ENCODE results near the gene COX6A1. TPM values are rescaled to one million over a fixed set of nuclear protein-coding genes. Genes with fewer than 3 reads are reported as not detected.
A peak's percentile ranks its signal among the peaks of the same experiment; 100 is the strongest.

The COX6A1 gene
- total RNA-seq, 1 donor = 366 TPM

DNA sequence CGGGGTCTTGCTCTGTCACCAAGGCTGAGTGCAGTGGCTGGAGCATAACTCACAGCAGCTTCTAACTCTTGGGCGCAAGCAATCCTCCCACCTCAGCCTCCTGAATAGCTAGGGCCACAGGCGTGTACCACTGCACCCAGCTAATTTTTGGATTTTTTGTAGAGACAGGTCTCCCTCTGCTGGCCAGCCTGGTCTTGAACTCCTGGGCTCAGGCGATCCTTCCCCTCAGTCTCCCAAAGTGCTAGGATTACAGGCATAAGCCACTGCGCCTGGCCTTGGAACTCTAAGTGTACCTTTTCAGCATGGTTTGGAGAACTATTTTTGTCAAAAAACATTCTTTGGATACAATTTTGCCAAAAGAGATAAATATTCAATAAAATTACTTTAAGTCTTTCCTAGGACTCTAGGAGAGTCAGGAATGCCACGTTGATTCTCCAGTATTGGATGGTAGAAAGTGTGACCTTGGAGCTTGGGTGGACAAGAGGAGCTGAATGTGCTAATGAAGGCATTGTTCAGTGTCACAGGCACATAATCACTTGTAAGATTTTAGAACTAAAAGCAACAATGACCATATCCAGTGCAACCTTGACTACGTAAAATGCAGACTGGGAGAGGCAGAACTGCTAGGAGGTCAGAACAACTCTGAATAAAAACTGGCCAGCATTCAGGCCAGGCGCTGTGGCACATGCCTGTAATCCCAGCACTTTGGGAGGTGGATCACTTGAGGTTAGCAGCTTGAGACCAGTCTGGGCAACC is 28.8 kb downstream of the COX6A1 start:
- TF ChIP-seq, protein P1, sequence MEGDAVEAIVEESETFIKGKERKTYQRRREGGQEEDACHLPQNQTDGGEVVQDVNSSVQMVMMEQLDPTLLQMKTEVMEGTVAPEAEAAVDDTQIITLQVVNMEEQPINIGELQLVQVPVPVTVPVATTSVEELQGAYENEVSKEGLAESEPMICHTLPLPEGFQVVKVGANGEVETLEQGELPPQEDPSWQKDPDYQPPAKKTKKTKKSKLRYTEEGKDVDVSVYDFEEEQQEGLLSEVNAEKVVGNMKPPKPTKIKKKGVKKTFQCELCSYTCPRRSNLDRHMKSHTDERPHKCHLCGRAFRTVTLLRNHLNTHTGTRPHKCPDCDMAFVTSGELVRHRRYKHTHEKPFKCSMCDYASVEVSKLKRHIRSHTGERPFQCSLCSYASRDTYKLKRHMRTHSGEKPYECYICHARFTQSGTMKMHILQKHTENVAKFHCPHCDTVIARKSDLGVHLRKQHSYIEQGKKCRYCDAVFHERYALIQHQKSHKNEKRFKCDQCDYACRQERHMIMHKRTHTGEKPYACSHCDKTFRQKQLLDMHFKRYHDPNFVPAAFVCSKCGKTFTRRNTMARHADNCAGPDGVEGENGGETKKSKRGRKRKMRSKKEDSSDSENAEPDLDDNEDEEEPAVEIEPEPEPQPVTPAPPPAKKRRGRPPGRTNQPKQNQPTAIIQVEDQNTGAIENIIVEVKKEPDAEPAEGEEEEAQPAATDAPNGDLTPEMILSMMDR (IDR thresholded peaks at IDR 0.05; ENCODE audit: insufficient read depth, low read length) = peak; percentile 70
- peak; percentile 58 for DNase-seq (ENCODE audit: low read depth)
- H3K4me3 ChIP-seq (ENCODE audit: low read depth, low read length) = no peak overlapping the region

DNA sequence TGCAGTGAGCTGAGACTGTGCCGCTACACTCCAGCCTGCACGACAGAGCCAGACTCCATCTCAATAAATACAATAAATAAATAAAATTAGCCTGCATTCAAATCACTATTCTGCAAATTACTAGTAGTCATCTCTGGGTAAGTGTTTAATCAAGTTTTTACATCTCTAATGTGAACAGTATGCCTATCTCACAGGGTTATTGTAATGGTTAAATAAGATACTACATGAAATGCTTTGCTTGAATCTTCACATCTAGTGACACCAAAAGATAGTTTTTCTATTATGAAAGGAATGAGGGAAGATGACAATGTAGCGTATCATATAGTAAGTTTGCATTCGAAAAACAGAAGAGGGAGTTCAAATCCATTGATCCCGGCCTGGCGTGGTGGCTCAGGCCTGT is 29.5 kb downstream of the COX6A1 start:
- TF ChIP-seq, protein P1 (IDR thresholded peaks at IDR 0.05; ENCODE audit: insufficient read depth, low read length) = no peak
- H3K4me3 ChIP-seq (ENCODE audit: low read depth, low read length) = no peak overlapping the region
- DNase-seq (ENCODE audit: low read depth) = no peak

DNA sequence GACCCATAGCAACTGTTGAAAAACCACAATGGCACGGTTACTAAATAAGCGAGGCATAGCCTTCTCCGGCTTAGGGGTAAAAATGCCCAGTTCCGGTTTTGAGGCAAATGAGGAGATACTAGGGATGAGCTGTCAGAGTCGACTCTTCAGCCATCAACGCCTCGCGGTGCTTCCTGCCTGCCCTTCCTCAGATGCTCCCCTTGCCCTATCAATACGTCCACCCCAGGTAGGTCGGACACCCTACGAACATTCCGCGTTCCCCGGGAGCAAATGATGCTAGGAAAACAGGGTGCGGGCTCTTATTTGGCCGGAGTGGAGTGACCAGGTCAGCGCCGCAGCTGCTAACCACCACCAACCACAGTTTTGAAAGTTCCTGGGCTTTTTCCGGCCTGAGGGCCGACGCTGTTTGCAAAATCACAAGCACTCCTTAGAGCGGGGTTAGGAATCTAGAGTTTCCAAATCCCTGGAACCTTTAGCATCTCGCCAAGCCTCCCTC is 30.5 kb downstream of the COX6A1 start:
- H3K4me3 ChIP-seq (ENCODE audit: low read depth, low read length) = peak overlapping the region; percentile 93
- TF ChIP-seq, protein P1 (IDR thresholded peaks at IDR 0.05; ENCODE audit: insufficient read depth, low read length) = no peak
- DNase-seq (ENCODE audit: low read depth) = peak; percentile 69

DNA sequence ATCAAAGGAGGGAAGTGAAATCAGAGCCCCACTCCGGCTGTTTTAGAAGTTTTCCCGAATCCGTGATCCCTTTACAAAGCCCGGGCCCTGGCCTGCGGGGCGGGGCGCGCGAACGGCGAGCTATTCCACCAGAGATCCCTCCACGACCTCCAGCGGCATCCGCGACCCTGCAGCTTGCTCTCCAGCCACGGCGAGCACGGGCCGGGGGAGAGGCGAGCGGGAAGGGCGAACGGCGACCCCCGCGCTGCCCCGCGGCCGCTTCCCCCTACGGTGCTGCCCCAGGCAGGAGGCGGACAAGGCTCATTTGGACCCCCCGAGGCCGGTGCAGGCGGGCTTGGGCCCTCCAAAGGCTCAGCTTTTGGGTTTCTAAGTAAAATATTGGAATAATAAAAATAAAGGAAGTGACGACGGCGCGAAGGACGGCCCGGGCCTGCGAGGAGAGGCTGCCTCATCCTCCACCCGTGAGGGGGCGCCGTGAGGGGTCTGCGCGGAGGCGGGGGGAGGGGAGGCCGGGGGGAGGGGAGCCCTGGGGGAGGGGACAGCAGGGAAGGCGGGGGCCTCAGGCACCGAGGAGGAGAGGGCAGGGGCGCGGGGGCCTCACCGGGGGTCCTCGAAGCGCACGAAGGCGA is 31.0 kb downstream of the COX6A1 start:
- peak overlapping the region; percentile 93 for H3K4me3 ChIP-seq (ENCODE audit: low read depth, low read length)
- no peak for DNase-seq (ENCODE audit: low read depth)
- TF ChIP-seq, protein P1 (IDR thresholded peaks at IDR 0.05; ENCODE audit: insufficient read depth, low read length) = no peak

DNA sequence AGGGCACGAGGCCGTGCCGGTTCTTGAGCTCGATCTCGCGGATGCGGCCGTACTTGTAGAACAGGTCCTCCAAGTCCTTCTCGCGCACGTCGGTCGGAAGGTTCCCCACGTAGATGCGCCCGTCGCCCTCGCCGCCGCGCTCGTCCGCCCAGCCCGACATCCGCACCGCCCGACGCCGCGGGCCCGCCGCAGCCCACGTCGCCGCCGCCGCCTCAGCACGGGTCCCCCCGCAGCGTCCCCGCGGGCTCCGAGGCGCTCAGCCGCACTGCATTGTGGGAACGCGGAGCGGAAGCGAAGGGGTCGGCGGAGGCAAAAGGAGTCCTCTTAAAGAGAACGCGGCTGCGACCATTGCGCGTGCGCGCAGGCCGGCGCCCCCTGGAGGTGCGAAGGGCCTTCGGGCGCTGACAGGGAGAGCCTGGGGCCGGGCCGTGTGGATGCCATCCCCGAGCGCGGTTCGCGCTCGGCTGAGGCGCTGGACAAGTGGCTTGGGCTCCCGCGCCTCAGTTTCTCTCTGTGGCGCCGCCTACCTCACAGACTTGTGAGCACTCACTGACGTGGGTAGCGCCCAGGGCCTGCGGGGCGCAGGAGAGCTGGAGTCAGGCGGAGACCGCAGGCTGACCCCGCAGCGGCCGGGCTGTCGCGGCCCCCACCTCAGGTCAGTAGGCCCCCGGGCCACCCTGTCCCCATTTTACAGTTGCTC is 31.7 kb downstream of the COX6A1 start, which contains the start of gene SRSF9:
TSS of gene SRSF9 (minus strand) at position 299 of the 700 bp plus-strand sequence. CDS start at position 160, 139 bp downstream.
- TF ChIP-seq, protein P1 (IDR thresholded peaks at IDR 0.05; ENCODE audit: insufficient read depth, low read length) = peak; percentile 89
- H3K4me3 ChIP-seq (ENCODE audit: low read depth, low read length) = peak within 1 kb of the TSS; percentile 93
- peak; percentile 98 for DNase-seq (ENCODE audit: low read depth)

DNA sequence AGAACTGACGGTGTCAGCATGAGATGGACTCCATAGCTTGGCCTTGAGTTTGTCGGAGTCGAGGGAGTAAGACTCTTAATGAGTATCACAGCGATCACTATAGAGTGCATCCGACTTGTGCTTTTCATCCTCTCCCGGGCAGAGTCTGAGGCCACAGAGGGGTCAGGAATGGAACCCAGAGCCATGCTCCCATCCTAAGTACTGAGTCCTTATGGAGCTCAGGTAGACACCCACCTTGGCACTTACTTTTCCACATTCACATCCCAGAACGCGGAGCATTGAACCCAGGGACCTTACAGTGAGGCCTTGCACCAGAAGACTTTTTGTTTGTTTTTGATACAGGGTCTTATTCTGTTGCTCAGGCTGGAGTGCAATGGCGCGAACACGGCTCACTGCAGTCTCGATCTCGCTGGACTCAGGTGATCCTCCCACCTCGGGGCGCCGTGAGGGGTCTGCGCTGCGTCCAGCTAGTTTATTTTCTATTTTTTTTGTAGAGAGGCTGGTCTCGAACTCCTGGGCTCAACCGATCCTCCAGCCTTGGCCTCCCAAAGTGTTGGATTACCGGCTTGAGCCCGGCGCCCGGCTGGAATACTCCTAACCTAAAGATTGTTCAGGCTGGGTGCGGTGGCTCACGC is 32.4 kb downstream of the COX6A1 start:
- peak; percentile 37 for DNase-seq (ENCODE audit: low read depth)
- TF ChIP-seq, protein P1 (IDR thresholded peaks at IDR 0.05; ENCODE audit: insufficient read depth, low read length) = no peak
- peak overlapping the region; percentile 93 for H3K4me3 ChIP-seq (ENCODE audit: low read depth, low read length)
